ENCODE results near the gene OSBPL6. TPM values are rescaled to one million over a fixed set of nuclear protein-coding genes. Genes with fewer than 3 reads are reported as not detected.

Gene OSBPL6
- total RNA-seq, 4 donors from 2014 or later = 1.5 to 4.0 (median 3.1) TPM

GRCh38 chr2:178331474-178332432 is 137.4 kb downstream of the OSBPL6 start:
- no peak for ATAC-seq
- H3K27me3 ChIP-seq = no peaks in the 10 kb centered on the region
- WGBS, 2 donors (ENCODE audit: low coverage in 1 of 2) = 86 to 97% methylated on average over 8 to 9 of the region's 9 CpGs

GRCh38 chr2:178333851-178334250 is 139.5 kb downstream of the OSBPL6 start:
- no peak overlapping the region for H3K27ac ChIP-seq
- no peaks in the 10 kb centered on the region for H3K9me3 ChIP-seq
- WGBS, 2 donors (ENCODE audit: low coverage in 1 of 2) = 25 to 60% methylated on average over 1 to 3 of the region's 3 CpGs
- peaks cover 0 to 14% of the 10 kb centered on the region in 2 donors for H3K36me3 ChIP-seq
- no peak overlapping the region for H3K4me3 ChIP-seq
- ATAC-seq = no peak
- H3K4me1 ChIP-seq = no peaks in the 10 kb centered on the region
- TF ChIP-seq CTCF (IDR thresholded peaks at IDR 0.05) = no peak
- no peak for TF ChIP-seq EP300 (IDR thresholded peaks at IDR 0.05)
- TF ChIP-seq POLR2A (IDR thresholded peaks at IDR 0.05) = no peak
- TF ChIP-seq POLR2AphosphoS5 (IDR thresholded peaks at IDR 0.05) = no peak
- H3K27me3 ChIP-seq = no peaks in the 10 kb centered on the region

More at GRCh38 chr2:178331474-178332432, 137.4 kb downstream of the OSBPL6 start:
- Histone ChIP-seq H3K9me3 (no peaks in the 10 kb centered on the region), H3K4me3 (no peak overlapping the region), H3K27ac (no peak overlapping the region), H3K4me1 (no peaks in the 10 kb centered on the region), H3K36me3 (peaks cover 0 to 9% of the 10 kb centered on the region in 2 donors)
- TF ChIP-seq POLR2AphosphoS5 (IDR thresholded peaks at IDR 0.05) (no peak), POLR2A (IDR thresholded peaks at IDR 0.05) (no peak), CTCF (IDR thresholded peaks at IDR 0.05) (no peak), EP300 (IDR thresholded peaks at IDR 0.05) (no peak)

- Histone ChIP-seq H3K4me1 (no peaks in the 10 kb centered on the region), H3K27ac (no peak overlapping the region), H3K9me3 (no peaks in the 10 kb centered on the region), H3K4me3 (no peak overlapping the region), H3K27me3 (no peaks in the 10 kb centered on the region), H3K36me3 (peaks cover 0 to 14% of the 10 kb centered on the region in 2 donors)
- TF ChIP-seq CTCF (IDR thresholded peaks at IDR 0.05) = no peak
- TF ChIP-seq POLR2A (IDR thresholded peaks at IDR 0.05) = no peak
- no peak for TF ChIP-seq EP300 (IDR thresholded peaks at IDR 0.05)
- no peak for TF ChIP-seq POLR2AphosphoS5 (IDR thresholded peaks at IDR 0.05)
- ATAC-seq = no peak
Measured at GRCh38 chr2:178335230-178335629, 140.9 kb downstream of the OSBPL6 start.

GRCh38 chr2:178344121-178344520 is 149.8 kb downstream of the OSBPL6 start:
- no peak overlapping the region for H3K4me3 ChIP-seq
- TF ChIP-seq POLR2A (IDR thresholded peaks at IDR 0.05) = no peak
- no peak for TF ChIP-seq POLR2AphosphoS5 (IDR thresholded peaks at IDR 0.05)
- TF ChIP-seq EP300 (IDR thresholded peaks at IDR 0.05) = no peak
- no peak for TF ChIP-seq CTCF (IDR thresholded peaks at IDR 0.05)
- WGBS, 2 donors (ENCODE audit: low coverage in 1 of 2) = 91% methylated on average over 11 of the region's 11 CpGs; no CpG with 5 or more reads in 1 of the 2 donors
- no peaks in the 10 kb centered on the region for H3K27me3 ChIP-seq
- ATAC-seq = no peak
- H3K27ac ChIP-seq = no peak overlapping the region
- no peaks in the 10 kb centered on the region for H3K9me3 ChIP-seq
- H3K4me1 ChIP-seq = no peaks in the 10 kb centered on the region
- peaks cover 0 to 6% of the 10 kb centered on the region in 2 donors for H3K36me3 ChIP-seq

DNA sequence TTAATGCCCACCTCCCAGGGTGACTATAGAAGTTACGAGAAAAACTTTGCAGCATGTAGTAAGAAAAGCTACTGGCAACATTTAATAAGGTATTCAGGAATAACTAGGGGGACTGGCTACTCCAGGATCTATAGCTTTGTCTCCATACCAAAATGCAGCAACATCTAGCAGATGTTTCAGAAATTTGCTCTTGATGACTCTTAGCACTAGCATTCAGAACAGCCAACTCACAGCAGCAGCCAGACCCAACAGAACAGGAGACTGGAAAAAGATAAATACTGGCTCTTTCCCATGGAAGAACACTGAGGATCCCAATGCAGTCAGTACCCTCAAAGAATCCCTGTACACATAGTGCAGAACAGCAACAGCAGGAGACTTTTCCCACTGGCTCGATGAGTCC is 151.6 kb downstream of the OSBPL6 start:
- no peaks in the 10 kb centered on the region for H3K9me3 ChIP-seq
- H3K27me3 ChIP-seq = no peaks in the 10 kb centered on the region
- H3K4me3 ChIP-seq = no peak overlapping the region
- WGBS, 2 donors (ENCODE audit: low coverage in 1 of 2) = 100% methylated on average over 2 of the region's 2 CpGs
- no peak overlapping the region for H3K27ac ChIP-seq
- peaks cover 0 to 17% of the 10 kb centered on the region in 2 donors for H3K36me3 ChIP-seq
- TF ChIP-seq POLR2A (IDR thresholded peaks at IDR 0.05) = no peak
- no peak for TF ChIP-seq CTCF (IDR thresholded peaks at IDR 0.05)
- no peak for TF ChIP-seq POLR2AphosphoS5 (IDR thresholded peaks at IDR 0.05)
- no peak for TF ChIP-seq EP300 (IDR thresholded peaks at IDR 0.05)
- ATAC-seq = no peak
- no peaks in the 10 kb centered on the region for H3K4me1 ChIP-seq

Data from gastroesophageal sphincter (tissue), 4 donors.